Loucy (cell line): ENCODE data around the gene MRPL51.
A peak's percentile ranks its signal among the peaks of the same experiment; 100 is the strongest.
"Not testable (repeated sequence)": the region's sequence is repeated elsewhere in the genome, so short reads cannot be mapped to it uniquely, and the experiment has no call there.

ENCODE experiments used
- CTCF ChIP-seq: fragments of 200-600 bp; sonication (generic); conservative IDR thresholded peaks from 2 replicates; pipeline ENCODE4 v1.5.1; 2014; ENCODE audit warnings: mild to moderate bottlenecking, antibody characterized with exemption, low read length
- EZH2phosphoT487 ChIP-seq: fragments of 200-600 bp; IDR thresholded peaks from 2 replicates; pipeline ENCODE4 v1.6.1; 2018; ENCODE audit warnings: antibody characterized with exemption, mild to moderate bottlenecking, moderate library complexity, borderline replicate concordance

GRCh38 chr12:6537580-6538419 is 44.7 kb upstream of the MRPL51 start:
- TF ChIP-seq CTCF: peak; percentile 79
- TF ChIP-seq EZH2phosphoT487: not testable (repeated sequence)
